ENCODE measurements around the gene WSCD1. TPM values are rescaled to one million over a fixed set of nuclear protein-coding genes. Genes with fewer than 3 reads are reported as not detected.

The WSCD1 gene
- total RNA-seq, 1 donor from 2014 or later = 4.2 TPM

DNA sequence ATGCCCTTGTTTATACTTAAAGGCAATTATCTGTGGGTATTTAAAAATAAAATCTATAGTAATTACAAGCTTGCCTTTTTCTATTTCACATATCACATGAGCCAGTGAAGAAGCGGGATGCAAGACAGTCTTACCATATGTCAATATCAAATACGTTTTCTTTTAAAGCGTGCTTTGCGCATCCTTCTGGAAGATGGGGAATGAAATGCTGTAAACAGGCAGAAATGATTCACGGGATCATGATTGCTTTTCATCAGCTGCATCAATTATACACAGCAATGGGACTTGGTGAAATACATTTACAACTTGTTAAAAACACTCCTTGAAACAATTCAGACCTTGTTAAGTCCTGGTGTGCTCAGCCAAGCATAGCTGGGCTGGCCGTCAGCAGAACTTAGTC, 72.5 kb downstream of the WSCD1 start:
- DNase-seq (ENCODE audit: low spot score) = no peak
- Mint-ChIP-seq H3K9me3 (ENCODE audit: low read depth) (no peaks in the 10 kb centered on the region), H3K4me1 (ENCODE audit: low read depth) (no peaks in the 10 kb centered on the region), H3K27me3 (ENCODE audit: low read depth) (peaks cover 22% of the 10 kb centered on the region), H3K27ac (ENCODE audit: unreplicated experiment) (no peak overlapping the region), H3K4me3 (ENCODE audit: unreplicated experiment) (no peak overlapping the region), H3K36me3 (ENCODE audit: low read depth) (no peaks in the 10 kb centered on the region)
- TF ChIP-seq, protein P1, sequence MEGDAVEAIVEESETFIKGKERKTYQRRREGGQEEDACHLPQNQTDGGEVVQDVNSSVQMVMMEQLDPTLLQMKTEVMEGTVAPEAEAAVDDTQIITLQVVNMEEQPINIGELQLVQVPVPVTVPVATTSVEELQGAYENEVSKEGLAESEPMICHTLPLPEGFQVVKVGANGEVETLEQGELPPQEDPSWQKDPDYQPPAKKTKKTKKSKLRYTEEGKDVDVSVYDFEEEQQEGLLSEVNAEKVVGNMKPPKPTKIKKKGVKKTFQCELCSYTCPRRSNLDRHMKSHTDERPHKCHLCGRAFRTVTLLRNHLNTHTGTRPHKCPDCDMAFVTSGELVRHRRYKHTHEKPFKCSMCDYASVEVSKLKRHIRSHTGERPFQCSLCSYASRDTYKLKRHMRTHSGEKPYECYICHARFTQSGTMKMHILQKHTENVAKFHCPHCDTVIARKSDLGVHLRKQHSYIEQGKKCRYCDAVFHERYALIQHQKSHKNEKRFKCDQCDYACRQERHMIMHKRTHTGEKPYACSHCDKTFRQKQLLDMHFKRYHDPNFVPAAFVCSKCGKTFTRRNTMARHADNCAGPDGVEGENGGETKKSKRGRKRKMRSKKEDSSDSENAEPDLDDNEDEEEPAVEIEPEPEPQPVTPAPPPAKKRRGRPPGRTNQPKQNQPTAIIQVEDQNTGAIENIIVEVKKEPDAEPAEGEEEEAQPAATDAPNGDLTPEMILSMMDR (IDR thresholded peaks at IDR 0.05) = no peak

DNA sequence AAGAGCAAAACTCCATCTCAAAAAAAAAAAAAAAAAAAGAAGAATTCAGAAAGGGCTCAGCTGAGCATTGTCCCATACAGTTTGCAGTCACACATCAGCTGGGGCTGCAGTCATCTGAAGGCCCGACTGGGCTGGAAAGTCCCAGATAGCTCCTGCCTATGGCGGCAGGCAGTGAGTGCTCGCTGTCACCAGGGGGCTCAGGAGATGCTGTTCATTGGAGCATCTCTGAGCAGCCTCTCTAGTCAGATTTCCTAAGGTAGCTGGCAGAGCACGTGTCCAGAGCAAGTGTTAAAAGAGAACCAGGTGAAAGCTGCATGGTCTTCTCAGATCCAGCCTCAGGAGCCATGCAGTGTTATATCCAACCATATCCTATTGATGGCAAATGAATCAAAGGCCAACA, 75.8 kb downstream of the WSCD1 start:
- TF ChIP-seq, protein P1 (IDR thresholded peaks at IDR 0.05) = no peak
- H3K4me3 Mint-ChIP-seq (ENCODE audit: unreplicated experiment) = no peak overlapping the region
- no peaks in the 10 kb centered on the region for H3K36me3 Mint-ChIP-seq (ENCODE audit: low read depth)
- peaks cover 3% of the 10 kb centered on the region for H3K9me3 Mint-ChIP-seq (ENCODE audit: low read depth)
- peaks cover 37% of the 10 kb centered on the region for H3K27me3 Mint-ChIP-seq (ENCODE audit: low read depth)
- H3K27ac Mint-ChIP-seq (ENCODE audit: unreplicated experiment) = no peak overlapping the region
- H3K4me1 Mint-ChIP-seq (ENCODE audit: low read depth) = no peaks in the 10 kb centered on the region
- no peak for DNase-seq (ENCODE audit: low spot score)

DNA sequence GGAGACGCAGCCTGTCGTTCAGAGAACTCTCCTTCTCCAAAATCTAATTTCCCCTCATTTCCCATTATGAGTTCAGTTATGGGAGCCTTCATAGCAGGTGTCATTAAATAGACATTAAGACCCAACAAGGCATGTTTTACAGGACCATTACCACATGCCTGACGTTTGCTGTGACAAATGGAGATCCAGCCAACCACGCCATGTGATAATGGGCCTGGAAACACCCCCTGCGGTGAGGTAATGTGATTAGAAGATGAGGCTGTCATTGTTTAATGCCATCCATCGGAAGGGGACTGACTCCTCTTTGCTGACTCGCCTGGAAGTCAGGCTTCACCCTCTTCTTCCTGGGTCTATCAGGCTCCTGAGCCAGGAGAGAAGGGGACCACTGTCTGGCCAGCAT, 76.9 kb downstream of the WSCD1 start:
- H3K27me3 Mint-ChIP-seq (ENCODE audit: low read depth) = peaks cover 34% of the 10 kb centered on the region
- H3K4me1 Mint-ChIP-seq (ENCODE audit: low read depth) = no peaks in the 10 kb centered on the region
- H3K36me3 Mint-ChIP-seq (ENCODE audit: low read depth) = no peaks in the 10 kb centered on the region
- H3K4me3 Mint-ChIP-seq (ENCODE audit: unreplicated experiment) = no peak overlapping the region
- H3K27ac Mint-ChIP-seq (ENCODE audit: unreplicated experiment) = no peak overlapping the region
- H3K9me3 Mint-ChIP-seq (ENCODE audit: low read depth) = peaks cover 3% of the 10 kb centered on the region
- no peak for DNase-seq (ENCODE audit: low spot score)
- TF ChIP-seq, protein P1 (IDR thresholded peaks at IDR 0.05) = no peak

DNA sequence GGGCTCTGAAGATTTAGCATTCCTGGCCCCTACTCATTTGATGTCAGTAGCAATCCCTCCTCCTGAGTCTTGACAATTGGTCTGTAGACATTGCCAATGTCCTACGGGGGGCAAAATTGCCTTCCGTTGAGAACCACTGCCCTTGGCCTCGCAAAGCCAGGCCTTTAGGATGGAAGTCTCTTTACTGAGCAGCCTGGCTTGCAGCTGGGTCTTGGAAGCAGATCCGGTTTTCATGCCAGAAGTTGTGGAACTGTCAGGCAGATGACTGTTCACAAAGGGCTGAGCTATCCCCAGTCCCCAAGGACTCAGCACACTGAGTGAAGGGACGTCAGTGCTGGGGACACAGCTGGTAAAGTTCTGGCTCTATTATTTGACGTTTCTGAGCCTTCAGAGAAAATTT, 83.2 kb downstream of the WSCD1 start:
- H3K4me3 Mint-ChIP-seq (ENCODE audit: unreplicated experiment) = no peak overlapping the region
- DNase-seq (ENCODE audit: low spot score) = no peak
- peaks cover 64% of the 10 kb centered on the region for H3K27me3 Mint-ChIP-seq (ENCODE audit: low read depth)
- TF ChIP-seq, protein P1 (IDR thresholded peaks at IDR 0.05) = no peak
- H3K9me3 Mint-ChIP-seq (ENCODE audit: low read depth) = peaks cover 8% of the 10 kb centered on the region
- H3K36me3 Mint-ChIP-seq (ENCODE audit: low read depth) = no peaks in the 10 kb centered on the region
- H3K27ac Mint-ChIP-seq (ENCODE audit: unreplicated experiment) = no peak overlapping the region
- no peaks in the 10 kb centered on the region for H3K4me1 Mint-ChIP-seq (ENCODE audit: low read depth)

DNA sequence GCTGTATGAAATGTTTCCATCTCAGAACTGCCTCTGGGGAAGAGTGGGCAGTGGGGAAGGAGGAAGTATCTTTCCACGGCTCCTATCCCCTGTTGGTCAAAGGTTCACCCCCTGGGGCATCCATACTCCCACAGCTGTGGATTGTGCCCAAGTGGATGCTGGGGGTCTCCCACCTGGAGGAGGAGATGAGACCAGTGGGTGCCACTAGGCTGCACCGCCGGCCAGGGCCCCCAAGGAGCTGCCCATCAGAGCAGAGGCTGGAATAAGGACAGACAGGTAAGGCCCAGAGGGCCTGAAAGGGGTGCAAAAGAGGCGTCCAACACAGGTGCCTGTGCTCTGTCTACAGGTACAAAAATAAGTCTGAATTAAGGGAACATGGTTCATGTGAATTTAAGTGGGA, 87.5 kb downstream of the WSCD1 start:
- DNase-seq (ENCODE audit: low spot score) = no peak
- TF ChIP-seq, protein P1 (IDR thresholded peaks at IDR 0.05) = no peak
- Mint-ChIP-seq H3K27ac (ENCODE audit: unreplicated experiment) (no peak overlapping the region), H3K4me3 (ENCODE audit: unreplicated experiment) (no peak overlapping the region), H3K27me3 (ENCODE audit: low read depth) (peaks cover 61% of the 10 kb centered on the region), H3K4me1 (ENCODE audit: low read depth) (peaks cover 11% of the 10 kb centered on the region), H3K36me3 (ENCODE audit: low read depth) (no peaks in the 10 kb centered on the region), H3K9me3 (ENCODE audit: low read depth) (peaks cover 5% of the 10 kb centered on the region)

All from chondrocyte (in vitro differentiated cells).